Osteoblast (primary cell): ENCODE results near the gene MYO3A. TPM values are rescaled to one million over a fixed set of nuclear protein-coding genes. Genes with fewer than 3 reads are reported as not detected.
A peak's percentile ranks its signal among the peaks of the same experiment; 100 is the strongest.

Experiments
- DNase-seq: peaks from one replicate; pipeline ENCODE4 v3.0.0; 2011; ENCODE audit warnings: low spot score, mixed read lengths; ENCODE audit not compliant: insufficient read length; ENCODE audit errors: missing footprints
- H2AFZ ChIP-seq: 2 replicates; pipeline ENCODE4 v1.6.0; 2011; ENCODE audit warnings: mild to moderate bottlenecking, low read length
- H3K27ac ChIP-seq: 2 replicates; pipeline ENCODE4 v1.5.1; 2011; ENCODE audit warnings: mild to moderate bottlenecking, low read depth, low read length, moderate library complexity
- H3K27me3 ChIP-seq: 2 replicates; pipeline ENCODE4 v1.6.0; 2012; ENCODE audit warnings: mild to moderate bottlenecking, control low read depth, inconsistent platforms, low read length, moderate library complexity; ENCODE audit not compliant: insufficient read depth
- H3K36me3 ChIP-seq: 2 replicates; pipeline ENCODE4 v1.5.1; 2011; ENCODE audit warnings: mild to moderate bottlenecking, low read length, control low read depth, moderate library complexity; ENCODE audit not compliant: insufficient read depth
- H3K4me1 ChIP-seq: 2 replicates; pipeline ENCODE4 v1.5.1; 2011; ENCODE audit warnings: mild to moderate bottlenecking, low read length, control low read depth, moderate library complexity; ENCODE audit not compliant: insufficient read depth
- H3K4me2 ChIP-seq: 2 replicates; pipeline ENCODE4 v1.6.0; 2011; ENCODE audit warnings: mild to moderate bottlenecking, low read length; ENCODE audit not compliant: insufficient read depth
- H3K4me3 ChIP-seq: fragments of 200-600 bp; sonication (generic); 3 replicates; pipeline ENCODE4 v1.5.1; 2012; ENCODE audit warnings: mild to moderate bottlenecking, low read length, inconsistent platforms; ENCODE audit not compliant: insufficient read depth
- H3K79me2 ChIP-seq: 2 replicates; pipeline ENCODE4 v1.6.0; 2012; ENCODE audit warnings: mild to moderate bottlenecking, low read length, control low read depth, inconsistent platforms; ENCODE audit not compliant: insufficient read depth
- H3K9me3 ChIP-seq: 2 replicates; pipeline ENCODE4 v1.5.1; 2011; ENCODE audit warnings: low read depth, low read length, control low read depth
- H4K20me1 ChIP-seq: 2 replicates; pipeline ENCODE4 v1.6.0; 2012; ENCODE audit warnings: mild to moderate bottlenecking, low read length, control low read depth; ENCODE audit not compliant: insufficient read depth
- total RNA-seq: library from RNA; depleted of rRNA; stranded (reverse); fragments of >200 nt; gene quantifications from 2 replicates; pipeline ENCODE4 v1.2.3, GENCODE V29; 2012
- TF ChIP-seq, protein P1 (sequence below): IDR thresholded peaks from 2 replicates; pipeline ENCODE4 v1.5.1; 2011; ENCODE audit warnings: mild to moderate bottlenecking, low read depth, low read length, moderate library complexity; ENCODE audit errors: extremely low read depth

Gene MYO3A
- total RNA-seq, 1 donor: not detected

DNA sequence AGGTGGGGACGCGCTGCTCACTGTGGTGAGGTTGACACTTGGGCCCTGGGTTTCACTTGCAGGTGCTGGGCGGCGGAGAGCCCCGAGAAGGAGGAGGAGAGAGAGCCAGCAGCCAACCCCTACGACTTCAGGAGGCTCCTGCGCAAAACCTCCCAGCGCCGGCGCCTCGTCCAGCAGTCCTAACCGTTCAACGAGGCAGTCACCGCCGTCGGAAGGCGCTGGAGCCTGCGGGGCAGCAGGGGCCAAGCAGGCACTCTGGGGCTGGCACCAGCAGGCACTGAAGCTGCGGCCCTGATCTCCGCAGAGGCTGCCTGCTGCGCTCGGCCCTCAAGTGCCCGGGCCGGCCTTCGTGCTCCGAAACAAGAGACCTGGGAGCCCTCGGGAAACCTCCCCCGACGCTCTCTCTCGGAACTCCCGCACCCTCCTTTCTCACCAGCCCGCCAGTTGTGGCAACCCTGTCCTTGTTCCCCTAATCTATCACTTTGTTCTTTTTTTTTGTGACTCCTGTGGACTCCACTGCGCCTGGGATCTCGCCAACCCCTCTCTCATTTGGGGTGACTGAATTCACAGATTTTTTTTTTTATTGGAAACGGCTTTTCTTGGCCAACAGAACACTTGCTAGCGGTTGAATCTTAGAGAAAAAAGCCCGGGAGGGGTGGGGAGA is 277.9 kb downstream of the MYO3A start:
- Histone ChIP-seq H3K4me1 (no peaks in the 10 kb centered on the region), H3K79me2 (no peaks in the 10 kb centered on the region), H3K4me2 (no peak overlapping the region), H3K36me3 (no peaks in the 10 kb centered on the region), H2AFZ (no peak overlapping the region), H3K9me3 (no peaks in the 10 kb centered on the region), H3K27me3 (peaks cover 29% of the 10 kb centered on the region), H3K4me3 (no peak overlapping the region), H4K20me1 (no peaks in the 10 kb centered on the region), H3K27ac (no peak overlapping the region)
- TF ChIP-seq, protein P1, sequence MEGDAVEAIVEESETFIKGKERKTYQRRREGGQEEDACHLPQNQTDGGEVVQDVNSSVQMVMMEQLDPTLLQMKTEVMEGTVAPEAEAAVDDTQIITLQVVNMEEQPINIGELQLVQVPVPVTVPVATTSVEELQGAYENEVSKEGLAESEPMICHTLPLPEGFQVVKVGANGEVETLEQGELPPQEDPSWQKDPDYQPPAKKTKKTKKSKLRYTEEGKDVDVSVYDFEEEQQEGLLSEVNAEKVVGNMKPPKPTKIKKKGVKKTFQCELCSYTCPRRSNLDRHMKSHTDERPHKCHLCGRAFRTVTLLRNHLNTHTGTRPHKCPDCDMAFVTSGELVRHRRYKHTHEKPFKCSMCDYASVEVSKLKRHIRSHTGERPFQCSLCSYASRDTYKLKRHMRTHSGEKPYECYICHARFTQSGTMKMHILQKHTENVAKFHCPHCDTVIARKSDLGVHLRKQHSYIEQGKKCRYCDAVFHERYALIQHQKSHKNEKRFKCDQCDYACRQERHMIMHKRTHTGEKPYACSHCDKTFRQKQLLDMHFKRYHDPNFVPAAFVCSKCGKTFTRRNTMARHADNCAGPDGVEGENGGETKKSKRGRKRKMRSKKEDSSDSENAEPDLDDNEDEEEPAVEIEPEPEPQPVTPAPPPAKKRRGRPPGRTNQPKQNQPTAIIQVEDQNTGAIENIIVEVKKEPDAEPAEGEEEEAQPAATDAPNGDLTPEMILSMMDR: no peak
- peak; percentile 49 for DNase-seq

DNA sequence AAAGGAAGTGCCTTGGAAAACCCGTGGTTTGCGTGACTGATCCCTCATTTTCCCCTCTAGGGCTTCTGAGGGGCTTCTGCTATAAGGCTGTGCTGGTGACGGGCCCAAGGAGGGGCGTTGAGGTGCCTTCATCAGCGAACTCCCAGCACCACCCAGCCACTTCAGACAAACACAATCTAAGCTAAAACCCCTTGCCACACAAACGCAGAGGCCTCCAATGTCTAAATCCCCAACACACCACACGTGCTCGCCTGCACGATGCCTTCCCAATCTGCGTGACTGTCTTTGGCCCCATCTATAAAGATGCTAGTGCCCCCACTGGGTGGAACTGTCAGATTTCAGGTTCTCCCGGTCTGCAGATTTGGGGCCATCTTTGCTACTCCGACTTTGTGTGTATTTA is 278.5 kb downstream of the MYO3A start:
- no peak overlapping the region for H3K4me3 ChIP-seq
- no peak overlapping the region for H2AFZ ChIP-seq
- no peaks in the 10 kb centered on the region for H3K9me3 ChIP-seq
- H3K4me1 ChIP-seq: no peaks in the 10 kb centered on the region
- DNase-seq: no peak
- peaks cover 35% of the 10 kb centered on the region for H3K27me3 ChIP-seq
- H3K79me2 ChIP-seq: no peaks in the 10 kb centered on the region
- no peaks in the 10 kb centered on the region for H4K20me1 ChIP-seq
- no peak overlapping the region for H3K27ac ChIP-seq
- H3K4me2 ChIP-seq: no peak overlapping the region
- TF ChIP-seq, protein P1: no peak
- H3K36me3 ChIP-seq: no peaks in the 10 kb centered on the region

DNA sequence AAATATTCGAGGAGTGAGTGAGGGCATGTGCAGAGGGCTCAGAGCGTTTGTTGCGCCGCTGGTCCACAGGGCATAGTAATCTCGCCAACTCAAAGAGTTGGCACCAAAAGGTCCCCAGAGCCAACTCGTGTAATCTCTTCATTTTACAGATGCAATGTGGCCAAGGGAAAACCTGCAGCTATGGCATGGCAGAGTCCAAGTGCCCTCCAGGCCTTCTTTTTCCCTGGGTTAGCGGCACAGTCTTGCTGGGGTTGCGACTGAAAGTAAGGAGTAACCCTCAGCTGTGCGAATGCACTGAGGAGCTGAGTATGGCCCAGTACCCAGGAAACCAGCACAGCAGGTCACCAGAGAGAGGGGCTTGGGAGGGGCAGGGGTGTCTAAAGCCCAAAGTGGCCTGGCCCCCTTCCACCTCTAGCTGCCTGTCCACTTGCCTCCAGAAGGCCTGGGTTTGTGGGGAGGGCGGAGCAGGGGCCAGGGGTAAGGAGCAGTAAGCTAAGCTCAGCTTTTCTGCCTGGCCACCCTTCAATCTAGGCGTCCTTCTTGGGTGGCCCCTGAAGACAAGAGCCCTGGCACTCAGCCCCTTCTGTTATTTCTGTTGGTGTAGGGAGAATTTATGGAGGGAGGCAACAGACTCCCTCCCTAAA is 279.2 kb downstream of the MYO3A start:
- peaks cover 43% of the 10 kb centered on the region for H3K27me3 ChIP-seq
- H3K4me1 ChIP-seq: no peaks in the 10 kb centered on the region
- H3K9me3 ChIP-seq: no peaks in the 10 kb centered on the region
- H3K4me3 ChIP-seq: no peak overlapping the region
- no peaks in the 10 kb centered on the region for H3K36me3 ChIP-seq
- no peak overlapping the region for H3K4me2 ChIP-seq
- TF ChIP-seq, protein P1: no peak
- H4K20me1 ChIP-seq: no peaks in the 10 kb centered on the region
- H2AFZ ChIP-seq: no peak overlapping the region
- no peaks in the 10 kb centered on the region for H3K79me2 ChIP-seq
- DNase-seq: no peak
- no peak overlapping the region for H3K27ac ChIP-seq

DNA sequence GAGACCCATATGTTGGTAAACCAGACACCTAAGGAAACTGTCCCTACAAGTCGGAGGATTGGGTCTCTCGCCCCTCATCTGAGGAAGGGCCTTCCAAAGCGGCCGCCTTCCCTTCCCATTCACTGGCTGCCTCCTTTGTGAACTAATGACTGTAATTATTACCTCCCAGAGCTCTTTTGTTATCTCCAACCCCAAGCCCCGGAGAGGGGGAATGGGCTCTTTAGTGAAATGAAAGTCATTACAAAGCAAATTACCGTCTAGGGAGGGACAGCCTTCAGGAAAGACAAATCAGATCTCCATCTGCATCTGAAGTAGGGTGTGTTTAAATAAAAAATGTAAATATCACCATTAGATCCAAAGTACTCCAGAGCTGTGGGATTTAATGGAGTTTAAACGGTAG is 280.0 kb downstream of the MYO3A start:
- H4K20me1 ChIP-seq: no peaks in the 10 kb centered on the region
- no peaks in the 10 kb centered on the region for H3K79me2 ChIP-seq
- H3K4me3 ChIP-seq: no peak overlapping the region
- no peaks in the 10 kb centered on the region for H3K9me3 ChIP-seq
- peaks cover 50% of the 10 kb centered on the region for H3K27me3 ChIP-seq
- no peaks in the 10 kb centered on the region for H3K4me1 ChIP-seq
- H3K36me3 ChIP-seq: no peaks in the 10 kb centered on the region
- no peak overlapping the region for H3K27ac ChIP-seq
- no peak overlapping the region for H2AFZ ChIP-seq
- H3K4me2 ChIP-seq: no peak overlapping the region
- no peak for DNase-seq
- TF ChIP-seq, protein P1: no peak
